Germinal center (tissue), 1 donor: ENCODE data around the gene DTD2.

Experiments
- DNase-seq: peaks from one replicate; pipeline ENCODE4 v3.0.0; 2012; ENCODE audit warnings: mixed read lengths, low spot score

Gene DTD2

GRCh38 chr14:31405106-31405505 lies 52.2 kb downstream of the DTD2 start:
- DNase-seq = no peak

GRCh38 chr14:31403707-31404106 lies 53.6 kb downstream of the DTD2 start:
- DNase-seq = no peak

DNA sequence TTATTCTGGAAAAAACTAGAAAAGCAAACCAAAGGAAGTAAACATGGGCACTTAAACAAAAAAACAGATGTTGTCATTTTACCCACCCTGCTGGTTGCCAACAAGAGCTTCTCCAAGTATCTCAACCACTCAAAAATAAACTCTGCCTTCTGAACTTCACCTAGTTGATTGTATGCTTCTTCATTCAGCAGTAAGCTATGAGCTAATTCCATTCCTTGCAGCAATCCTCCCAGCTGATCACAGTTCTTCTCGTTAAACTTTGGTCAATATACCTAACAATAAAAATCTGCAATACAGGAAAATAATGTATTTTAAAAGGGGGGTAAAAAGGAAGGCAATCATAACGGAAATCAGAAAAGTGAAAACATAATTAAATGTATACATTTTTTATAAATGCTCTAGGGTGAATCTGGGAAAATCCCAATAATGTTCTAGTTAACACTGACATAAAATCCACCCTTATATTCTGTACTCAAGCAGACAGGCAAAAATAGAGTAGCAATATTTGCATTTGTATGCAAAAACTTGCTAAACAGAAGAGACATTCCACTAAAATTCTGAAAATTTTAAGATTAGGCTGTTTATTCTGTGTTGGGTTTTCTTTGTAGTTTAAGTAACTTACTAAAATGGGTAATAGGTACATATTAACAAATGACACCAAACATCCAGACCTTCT lies 54.4 kb downstream of the DTD2 start:
- no peak for DNase-seq

DNA sequence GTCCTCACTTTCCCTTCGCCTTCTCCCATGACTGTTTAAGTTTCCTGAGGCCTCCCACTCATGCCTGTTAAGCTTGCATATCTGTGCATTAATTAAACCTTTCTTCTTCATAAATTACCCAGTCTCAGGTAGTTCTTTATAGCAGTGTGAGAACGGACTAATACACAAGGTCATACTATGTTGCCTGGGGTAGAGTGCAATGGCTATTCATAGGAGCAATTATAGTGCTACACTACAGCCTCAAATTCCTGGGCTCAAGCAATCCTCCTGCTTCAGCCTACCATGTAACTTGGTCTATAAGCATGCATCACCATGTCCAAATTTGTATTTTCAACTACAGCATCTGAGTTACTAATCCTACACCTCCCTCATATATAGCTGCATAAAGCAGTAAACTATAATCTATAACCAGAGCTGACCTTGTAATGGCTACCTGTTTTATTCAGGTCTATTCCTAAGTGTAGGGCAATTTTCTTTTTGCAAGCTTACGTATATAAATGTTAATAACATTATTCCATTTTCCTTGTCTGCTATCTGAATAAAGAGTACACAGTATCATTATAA lies 55.9 kb downstream of the DTD2 start:
- no peak for DNase-seq

DNA sequence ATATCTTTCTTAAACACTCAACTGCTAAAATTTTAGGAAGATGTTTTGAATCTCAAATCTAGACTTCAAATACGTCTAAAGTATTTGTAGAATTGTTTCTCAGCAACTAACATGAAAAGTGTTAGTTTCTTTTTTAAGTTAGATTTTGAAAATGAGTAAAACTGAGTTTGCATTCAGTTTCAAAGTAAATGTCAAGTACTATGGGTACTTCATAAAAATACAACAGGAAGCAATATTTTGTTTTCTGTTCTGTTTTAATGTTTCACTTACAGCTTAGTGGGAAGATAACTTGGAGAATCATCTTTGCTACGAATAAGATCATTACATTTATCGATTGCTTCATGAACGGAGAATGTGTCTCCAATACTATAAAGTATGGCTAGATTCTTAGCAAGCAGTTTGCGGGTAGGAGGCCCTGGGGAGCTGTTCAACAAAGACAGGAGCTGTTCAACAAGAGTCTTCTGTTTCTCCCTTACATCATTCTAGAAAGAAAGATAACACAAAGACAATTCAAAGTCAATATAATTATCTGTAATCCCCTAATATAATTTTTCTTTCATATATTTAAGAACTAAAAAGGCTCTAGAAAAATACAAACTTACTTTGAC lies 57.2 kb downstream of the DTD2 start:
- no peak for DNase-seq
